HCT116 (cell line): ENCODE data around the gene ZNF532. TPM values are rescaled to one million over a fixed set of nuclear protein-coding genes. Genes with fewer than 3 reads are reported as not detected.

Source experiments
- ATAC-seq: fragments of 200-7000 bp; cut with Tn5 transposase; 2 replicates; pipeline ENCODE4 v1.9.1; 2020; ENCODE audit warnings: mild to moderate bottlenecking, moderate library complexity
- BruUV-seq: library from RNA; stranded (reverse); fragments of 400-500 nt; replicated peaks from 2 replicates; lab custom pipeline; 2021; lab: Mats Ljungman, UMichigan
- CTCF ChIA-PET: fragments of 300-600 bp; sonication (Branson Sonifier 250); formaldehyde crosslinking; loops from one replicate; lab custom pipeline; 2021; ENCODE audit warnings: antibody characterized with exemption; lab: Charles Lee
- POLR2A ChIA-PET: fragments of 300-600, 350-600 bp; sonication (Branson Sonifier 250); formaldehyde crosslinking; loops from one replicate; lab custom pipeline; 2021; ENCODE audit warnings: antibody characterized with exemption; lab: Charles Lee
- RAD21 ChIA-PET, 2 experiments: fragments of 300-600 bp; sonication (Branson Sonifier 250); formaldehyde crosslinking; loops; one replicate each; lab custom pipeline; 2023; ENCODE audit warnings: low total read pairs in 2 of 2; ENCODE audit not compliant: uncharacterized antibody in 2 of 2, unreplicated experiment in 2 of 2, low non-redundant PET in 1 of 2; lab: Charles Lee
- DNase-seq: peaks from one replicate; pipeline ENCODE4 v3.0.0-alpha.2; 2010; ENCODE audit warnings: low read depth, low spot score
- H2AFZ ChIP-seq: fragments of 200-600 bp; shearing (Covaris generic), sonication (generic); 2 replicates; pipeline ENCODE4 v1.6.1; 2017; ENCODE audit warnings: low read depth, mixed run types, mixed read lengths, antibody characterized with exemption, low read length; ENCODE audit not compliant: poor library complexity, severe bottlenecking
- H3K27ac ChIP-seq: 2 replicates; pipeline ENCODE4 v1.5.1; 2012; ENCODE audit warnings: low read depth, low read length
- H3K27me3 ChIP-seq: fragments of 200-600 bp; sonication (generic); 2 replicates; pipeline ENCODE4 v1.6.1; 2016; ENCODE audit warnings: mixed run types, low read length, mixed read lengths; ENCODE audit not compliant: insufficient read depth
- H3K36me3 ChIP-seq, 2 experiments: fragments of 200-500 bp in 1 of 2; fragments of 200-600 bp in 1 of 2; sonication (Bioruptor generic) in 1 of 2; sonication (generic) in 1 of 2; 2 replicates each; pipeline versions ENCODE4 v1.5.1 to v1.6.1; 2014 to 2016; ENCODE audit warnings: low read length in 2 of 2, inconsistent platforms in 1 of 2, mixed read lengths in 1 of 2, mixed run types in 1 of 2; ENCODE audit not compliant: insufficient read depth in 2 of 2, control insufficient read depth in 1 of 2
- H3K4me1 ChIP-seq, 2 experiments: fragments of 200-600 bp in 1 of 2; sonication (generic) in 1 of 2; 2 replicates each; pipeline versions ENCODE4 v1.5.1 to v1.6.1; 2012 to 2017; ENCODE audit warnings: low read length in 2 of 2, inconsistent platforms in 1 of 2, mild to moderate bottlenecking in 1 of 2, mixed read lengths in 1 of 2, mixed run types in 1 of 2, moderate library complexity in 1 of 2; ENCODE audit not compliant: insufficient read depth in 2 of 2, control insufficient read depth in 1 of 2
- H3K4me2 ChIP-seq: fragments of 200-600 bp; sonication (generic); 2 replicates; pipeline ENCODE4 v1.6.1; 2017; ENCODE audit warnings: mixed run types, low read length, mixed read lengths
- H3K4me3 ChIP-seq, 2 experiments: fragments of 200-600 bp in 1 of 2; sonication (generic) in 1 of 2; replicated peaks in 1 of 2; 2 replicates each; pipeline ENCODE4 v1.5.1; 2011 to 2016; ENCODE audit warnings: low read length in 2 of 2, control low read depth in 1 of 2, low read depth in 1 of 2, mild to moderate bottlenecking in 1 of 2, mixed read lengths in 1 of 2, mixed run types in 1 of 2
- H3K79me2 ChIP-seq: fragments of 200-600 bp; sonication (generic); 2 replicates; pipeline ENCODE4 v1.6.1; 2017; ENCODE audit warnings: mild to moderate bottlenecking, mixed run types, low read length, moderate library complexity, mixed read lengths; ENCODE audit not compliant: insufficient read depth
- H3K9ac ChIP-seq: fragments of 200-600 bp; sonication (generic); 2 replicates; pipeline ENCODE4 v1.6.1; 2016; ENCODE audit warnings: low read length, mixed read lengths
- H3K9me2 ChIP-seq: fragments of 200-600 bp; sonication (generic), shearing (Covaris generic); 2 replicates; pipeline ENCODE4 v1.6.1; 2017; ENCODE audit warnings: mixed run types, mild to moderate bottlenecking, moderate library complexity; ENCODE audit not compliant: insufficient read depth
- H3K9me3 ChIP-seq, 2 experiments: fragments of 200-500 bp in 1 of 2; fragments of 200-600 bp in 1 of 2; sonication (Bioruptor generic) in 1 of 2; sonication (generic) in 1 of 2; 2 replicates each; pipeline ENCODE4 v1.6.1; 2014 to 2017; ENCODE audit warnings: low read length in 2 of 2, mixed read lengths in 2 of 2, inconsistent platforms in 1 of 2, low read depth in 1 of 2, mild to moderate bottlenecking in 1 of 2, mixed run types in 1 of 2, moderate library complexity in 1 of 2; ENCODE audit not compliant: control insufficient read depth in 1 of 2, insufficient read depth in 1 of 2
- H4K20me1 ChIP-seq: fragments of 200-600 bp; sonication (generic), shearing (Covaris generic); 2 replicates; pipeline ENCODE4 v1.6.1; 2017; ENCODE audit warnings: mixed run types, mild to moderate bottlenecking, moderate library complexity; ENCODE audit not compliant: insufficient read depth
- CBX3 ChIP-seq: IDR thresholded peaks from 2 replicates; pipeline ENCODE4 v1.6.1; 2012; ENCODE audit warnings: low read depth
- ELF1 ChIP-seq: IDR thresholded peaks from 2 replicates; pipeline ENCODE4 v1.6.1; 2012; ENCODE audit warnings: low read depth, borderline replicate concordance
- EZH2 ChIP-seq: fragments of 200-600 bp; sonication (generic); IDR thresholded peaks from 2 replicates; pipeline ENCODE4 v1.6.1; 2017; ENCODE audit warnings: antibody characterized with exemption, mixed run types
- EZH2phosphoT487 ChIP-seq: fragments of 200-600 bp; IDR thresholded peaks from 2 replicates; pipeline ENCODE4 v1.6.1; 2018; ENCODE audit warnings: antibody characterized with exemption, borderline replicate concordance
- FOSL1 ChIP-seq: IDR thresholded peaks from 2 replicates; pipeline ENCODE4 v1.6.1; 2012; ENCODE audit warnings: low read depth
- MAX ChIP-seq: IDR thresholded peaks from 2 replicates; pipeline ENCODE4 v1.6.1; 2012
- POLR2AphosphoS5 ChIP-seq: IDR thresholded peaks from 2 replicates; pipeline ENCODE4 v1.6.1; 2011; ENCODE audit warnings: mild to moderate bottlenecking, low read depth, low read length, moderate library complexity
- RAD21 ChIP-seq: IDR thresholded peaks from 2 replicates; pipeline ENCODE4 v1.6.1; 2012; ENCODE audit warnings: low read depth, mild to moderate bottlenecking
- REST ChIP-seq: IDR thresholded peaks from 2 replicates; pipeline ENCODE4 v1.6.1; 2012; ENCODE audit warnings: low read depth
- SP1 ChIP-seq: IDR thresholded peaks from 2 replicates; pipeline ENCODE4 v1.6.1; 2012; ENCODE audit warnings: low read depth
- TCF7L2 ChIP-seq: IDR thresholded peaks from 2 replicates; pipeline ENCODE4 v1.7.0; 2011; ENCODE audit warnings: borderline replicate concordance, inconsistent platforms; ENCODE audit not compliant: insufficient read depth, insufficient read length; ENCODE audit errors: extremely low read depth
- YY1 ChIP-seq: IDR thresholded peaks from 2 replicates; pipeline ENCODE4 v1.6.1; 2011; ENCODE audit warnings: low read length, low read depth, moderate library complexity, mild to moderate bottlenecking; ENCODE audit not compliant: insufficient replicate concordance; ENCODE audit errors: extremely low read depth
- ZFX ChIP-seq: fragments of 450-650 bp; IDR thresholded peaks from 2 replicates; pipeline ENCODE4 v1.6.1; 2017
- intact Hi-C: fragments of 100-400 bp; cut with micrococcal nuclease; formaldehyde crosslinking; loops from 2 replicates; pipeline ENCODE4 v1.10.0; 2022
- total RNA-seq: library from RNA; stranded (reverse); gene quantifications from one replicate; pipeline ENCODE4 v1.2.1, GENCODE V29; 2021; ENCODE audit not compliant: unreplicated experiment
- TF ChIP-seq, protein P1 (sequence below): IDR thresholded peaks from 2 replicates; pipeline ENCODE4 v1.6.1; 2011; ENCODE audit warnings: mild to moderate bottlenecking, low read length, moderate library complexity; ENCODE audit not compliant: insufficient replicate concordance; ENCODE audit errors: extremely low read depth

Gene ZNF532
- total RNA-seq, 1 experiment from 2014 or later, result 11.6 TPM

DNA sequence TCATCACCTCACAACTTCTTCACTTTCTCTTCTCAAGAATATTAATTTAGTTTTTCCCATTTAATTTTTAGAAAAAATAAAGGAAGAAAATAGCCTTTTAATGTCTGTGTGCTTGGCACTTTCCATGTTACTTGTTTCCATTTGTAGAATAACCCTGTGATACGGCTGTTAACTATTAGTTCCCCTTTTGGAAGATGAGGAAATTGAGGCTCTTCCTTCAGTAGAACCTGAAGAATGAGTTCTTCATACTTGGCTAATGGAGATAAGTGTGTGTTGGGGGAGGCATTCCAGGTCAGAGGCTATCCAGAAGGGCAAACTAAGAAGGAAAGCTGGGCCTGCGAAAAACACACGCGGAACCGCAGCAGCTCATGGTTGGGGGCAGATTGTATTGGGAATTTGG lies 38.3 kb downstream of the ZNF532 start (continued):
- TF ChIP-seq, protein P1, sequence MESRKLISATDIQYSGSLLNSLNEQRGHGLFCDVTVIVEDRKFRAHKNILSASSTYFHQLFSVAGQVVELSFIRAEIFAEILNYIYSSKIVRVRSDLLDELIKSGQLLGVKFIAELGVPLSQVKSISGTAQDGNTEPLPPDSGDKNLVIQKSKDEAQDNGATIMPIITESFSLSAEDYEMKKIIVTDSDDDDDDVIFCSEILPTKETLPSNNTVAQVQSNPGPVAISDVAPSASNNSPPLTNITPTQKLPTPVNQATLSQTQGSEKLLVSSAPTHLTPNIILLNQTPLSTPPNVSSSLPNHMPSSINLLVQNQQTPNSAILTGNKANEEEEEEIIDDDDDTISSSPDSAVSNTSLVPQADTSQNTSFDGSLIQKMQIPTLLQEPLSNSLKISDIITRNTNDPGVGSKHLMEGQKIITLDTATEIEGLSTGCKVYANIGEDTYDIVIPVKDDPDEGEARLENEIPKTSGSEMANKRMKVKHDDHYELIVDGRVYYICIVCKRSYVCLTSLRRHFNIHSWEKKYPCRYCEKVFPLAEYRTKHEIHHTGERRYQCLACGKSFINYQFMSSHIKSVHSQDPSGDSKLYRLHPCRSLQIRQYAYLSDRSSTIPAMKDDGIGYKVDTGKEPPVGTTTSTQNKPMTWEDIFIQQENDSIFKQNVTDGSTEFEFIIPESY, result no peak
- TF ChIP-seq TCF7L2 (no peak), RAD21 (no peak), YY1 (no peak), ELF1 (no peak), POLR2AphosphoS5 (no peak), CBX3 (no peak)

DNA sequence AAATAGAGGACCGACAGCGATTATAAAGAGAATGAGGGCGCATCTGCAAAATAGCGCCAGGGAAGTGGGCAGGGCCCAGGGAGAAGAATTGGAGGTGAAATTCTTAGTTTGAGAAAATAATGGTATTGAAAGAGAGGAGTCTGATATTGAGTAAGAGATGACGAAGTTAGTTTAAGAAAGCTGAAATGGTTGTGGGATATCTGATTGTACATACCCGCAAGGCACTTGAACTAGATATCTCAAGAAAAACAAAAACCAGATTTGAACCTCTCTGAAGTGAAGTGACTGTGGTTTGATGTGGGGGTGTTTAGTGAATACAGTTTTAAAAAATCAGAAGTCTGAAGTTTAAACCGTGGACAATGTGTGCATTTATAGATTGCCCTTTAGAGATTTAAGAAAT lies 38.9 kb downstream of the ZNF532 start:
- CTCF ChIA-PET, result no interaction called here
- intact Hi-C loops, result no loop called here
- no peaks in the 10 kb centered on the region for H3K9me2 ChIP-seq
- no peaks in the 10 kb centered on the region for H3K27me3 ChIP-seq
- no peak overlapping the region for H3K4me3 ChIP-seq
- H4K20me1 ChIP-seq, result no peaks in the 10 kb centered on the region
- RAD21 ChIA-PET, result no interaction called here
- H3K36me3 ChIP-seq, result no peaks in the 10 kb centered on the region
- H3K4me2 ChIP-seq, result no peak overlapping the region
- H3K9ac ChIP-seq, result no peak overlapping the region
- DNase-seq (no peak), ATAC-seq (no peak)
- H3K27ac ChIP-seq, result no peak overlapping the region
- no peaks in the 10 kb centered on the region for H3K79me2 ChIP-seq
- BruUV-seq, result no TSS peak
- H3K9me3 ChIP-seq, result no peaks in the 10 kb centered on the region
- POLR2A ChIA-PET, result no interaction called here
- H3K4me1 ChIP-seq, result no peaks in the 10 kb centered on the region
- H2AFZ ChIP-seq, result no peak overlapping the region
- TF ChIP-seq ZFX, result no peak
- TF ChIP-seq FOSL1, result no peak
- no peak for TF ChIP-seq SP1
- no peak for TF ChIP-seq EZH2
- no peak for TF ChIP-seq REST
- TF ChIP-seq POLR2AphosphoS5, result no peak
- TF ChIP-seq RAD21, result no peak
- no peak for TF ChIP-seq MAX
- TF ChIP-seq TCF7L2, result no peak
- no peak for TF ChIP-seq EZH2phosphoT487
- TF ChIP-seq, protein P1, result no peak
